Measurements from ENCODE around the gene GPR161.

The GPR161 gene

DNA sequence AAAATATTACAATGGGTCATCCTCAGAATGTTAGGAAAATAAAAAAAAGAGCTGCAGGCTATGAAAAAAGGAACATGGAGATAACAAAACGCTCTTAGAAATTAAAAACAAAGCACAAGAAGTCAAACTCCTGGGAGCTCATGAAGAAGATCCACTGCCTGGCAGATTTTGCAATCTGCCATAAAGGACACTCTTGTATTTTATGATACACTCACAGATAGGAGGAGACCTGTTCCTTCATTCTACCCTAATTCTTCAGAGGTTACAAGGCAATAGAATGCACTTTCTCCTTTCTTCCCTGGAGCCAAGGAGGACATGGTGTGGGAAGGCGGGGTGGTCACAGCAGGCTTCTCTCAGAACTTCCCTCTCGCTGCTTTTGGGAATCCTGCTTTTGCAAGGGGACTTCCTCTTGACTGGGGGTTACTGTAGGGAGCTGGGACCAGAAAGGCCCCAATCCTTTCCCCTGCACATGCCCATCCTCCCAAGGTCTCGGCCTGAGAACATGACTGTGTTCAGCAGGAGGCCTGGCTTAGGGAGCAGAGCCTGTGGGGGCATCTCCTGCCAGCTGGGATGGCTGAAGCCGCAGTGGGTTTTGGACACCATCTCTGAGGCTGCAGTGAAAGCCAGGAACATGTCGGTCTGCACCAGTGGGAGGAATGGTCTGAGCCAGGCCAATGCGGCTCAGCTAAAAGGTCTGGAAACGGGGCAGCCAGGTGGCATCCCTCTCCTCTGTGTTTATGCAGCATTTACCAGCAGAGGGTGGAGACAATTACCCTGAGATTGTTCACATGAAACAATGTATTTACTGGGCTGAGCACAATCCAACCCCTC lies 44.8 kb downstream of the GPR161 start:
- DNase-seq, result no peak
- in situ Hi-C loops (cut with MboI; ENCODE audit: low pct_unique_long_range_greater_than_20kb, low sequenced_read_pairs), result no loop called here

DNA sequence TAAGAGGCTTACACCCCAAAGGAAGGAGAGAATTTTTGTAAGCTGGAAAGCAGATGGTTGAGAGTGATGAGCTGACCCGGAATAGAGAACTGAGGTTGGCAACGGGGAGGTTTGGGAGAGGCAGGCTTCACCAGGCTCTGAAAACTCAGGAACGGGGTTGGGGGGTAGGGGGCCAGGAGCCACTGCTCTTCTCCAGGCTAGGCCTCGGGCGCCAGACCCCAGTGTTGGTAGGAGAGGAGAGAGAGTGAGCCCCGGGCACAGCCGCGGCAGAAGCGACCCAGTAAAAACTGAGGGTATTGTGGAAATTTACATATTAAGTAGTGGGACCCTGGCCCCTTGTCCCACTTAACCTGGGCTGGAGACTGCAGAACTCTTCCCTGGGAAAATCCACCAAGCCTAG lies 45.7 kb downstream of the GPR161 start:
- no peak for DNase-seq
- in situ Hi-C loops (cut with MboI; ENCODE audit: low pct_unique_long_range_greater_than_20kb, low sequenced_read_pairs), result no loop called here

DNA sequence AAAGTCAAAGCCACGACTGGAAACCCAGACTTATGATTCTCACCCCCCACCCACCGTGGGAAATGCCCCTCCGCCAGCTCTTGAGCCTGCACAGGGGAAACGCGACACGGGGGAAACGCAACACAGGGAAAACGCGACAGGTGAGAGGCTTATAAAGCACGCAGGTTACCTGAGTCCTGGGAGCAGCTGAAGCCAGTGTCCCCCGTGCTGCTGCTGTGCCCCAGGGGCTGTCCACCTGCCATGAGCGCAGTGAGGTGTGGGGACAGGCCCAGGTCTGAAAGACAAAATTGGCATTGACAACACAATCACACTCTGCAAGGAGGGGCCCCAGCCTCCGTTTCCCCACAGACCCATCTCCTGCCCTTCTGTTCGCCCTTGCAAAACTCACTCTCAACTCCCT lies 46.3 kb downstream of the GPR161 start:
- in situ Hi-C loops (cut with MboI; ENCODE audit: low pct_unique_long_range_greater_than_20kb, low sequenced_read_pairs), result no loop called here
- DNase-seq, result no peak

DNA sequence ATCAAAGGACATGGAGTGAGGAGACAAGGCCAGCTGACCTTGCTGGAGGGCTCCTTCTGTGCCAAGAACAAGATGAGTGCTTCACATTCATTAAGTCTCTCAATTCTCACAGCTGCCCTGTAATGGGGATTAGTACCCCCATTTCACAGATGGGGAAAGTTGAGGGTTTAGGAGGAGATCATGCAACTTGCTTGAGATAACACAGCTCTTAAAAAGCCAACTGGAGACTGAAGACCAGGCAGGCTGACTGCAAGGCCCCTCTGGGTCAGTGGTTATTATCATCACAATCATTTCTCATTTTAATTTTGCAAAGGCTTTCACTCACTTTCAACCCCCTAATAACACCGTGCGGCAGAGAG lies 46.8 kb downstream of the GPR161 start:
- in situ Hi-C loops (cut with MboI; ENCODE audit: low pct_unique_long_range_greater_than_20kb, low sequenced_read_pairs), result no loop called here

DNA sequence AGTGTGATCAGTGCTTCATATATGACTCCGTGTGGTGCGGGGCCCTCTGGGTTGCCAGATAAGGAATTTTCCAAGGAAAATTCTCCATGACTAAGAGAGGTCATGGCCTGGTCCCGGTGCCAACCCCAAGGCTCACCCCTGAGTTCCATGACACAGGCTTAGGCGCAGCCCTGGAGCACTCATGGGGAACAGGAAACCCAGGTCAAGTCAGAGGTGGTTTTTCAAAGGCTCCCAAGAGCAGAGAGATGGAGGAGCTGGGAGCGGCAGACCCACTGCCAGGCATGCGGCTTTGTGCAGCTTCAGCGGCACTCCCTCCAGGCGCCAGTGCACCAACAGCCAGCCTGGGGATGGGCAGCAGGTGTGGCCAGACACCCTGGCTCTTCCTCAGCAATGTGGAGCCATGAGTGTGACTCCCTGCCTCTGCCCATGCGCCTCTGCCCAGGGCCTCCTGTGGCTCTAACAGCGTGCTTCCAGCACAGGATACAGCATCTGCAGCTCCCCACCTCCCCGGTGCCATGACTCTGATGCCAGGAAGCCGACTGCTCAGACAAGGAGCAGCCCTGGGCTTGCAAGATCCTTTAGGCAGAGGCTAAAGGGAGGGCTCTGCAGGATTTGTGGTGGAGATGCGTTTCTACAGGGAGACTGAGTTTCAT lies 47.3 kb downstream of the GPR161 start:
- no peak for DNase-seq
- in situ Hi-C loops (cut with MboI; ENCODE audit: low pct_unique_long_range_greater_than_20kb, low sequenced_read_pairs), result no loop called here

More for the DNA sequence above, 46.8 kb downstream of the GPR161 start:
- DNase-seq, result no peak

DNA sequence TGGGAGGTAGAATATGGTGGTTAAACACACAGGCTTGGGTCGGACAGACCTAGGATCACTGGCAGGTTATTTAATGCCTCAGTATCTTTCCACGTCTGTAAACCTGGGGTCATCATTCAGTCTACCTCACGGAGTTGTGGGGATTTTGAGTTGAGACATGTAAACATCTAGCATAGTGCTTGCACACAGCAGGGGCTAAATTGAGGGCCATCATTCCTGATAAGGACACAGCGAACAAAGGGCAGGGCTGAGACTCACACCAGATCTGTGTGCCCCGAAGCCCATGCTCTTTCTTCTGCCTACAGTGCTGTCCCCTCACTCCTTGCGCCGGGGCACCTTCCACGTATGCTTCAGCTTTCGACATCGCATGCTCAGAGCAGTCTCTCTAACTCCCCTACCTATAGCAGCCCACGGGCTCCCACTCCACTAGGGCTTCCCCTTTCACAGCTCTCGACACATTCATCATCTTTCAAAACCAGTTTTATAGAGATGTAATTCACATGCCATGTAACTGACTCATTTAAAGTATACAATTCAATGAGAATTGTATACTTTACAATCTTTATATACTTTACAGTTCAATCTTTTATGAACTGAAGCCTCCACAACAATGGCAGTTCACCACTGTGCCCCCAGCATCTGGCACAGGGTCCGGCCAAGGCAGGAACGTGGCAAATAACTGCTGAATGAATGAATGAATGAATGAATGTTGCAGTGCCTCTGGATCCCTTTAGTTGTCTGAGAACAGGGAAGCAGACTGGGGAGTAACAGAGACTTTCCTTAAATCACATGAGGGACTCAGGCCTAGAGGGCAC lies 48.0 kb downstream of the GPR161 start:
- in situ Hi-C loops (cut with MboI; ENCODE audit: low pct_unique_long_range_greater_than_20kb, low sequenced_read_pairs), result no loop called here

DNA sequence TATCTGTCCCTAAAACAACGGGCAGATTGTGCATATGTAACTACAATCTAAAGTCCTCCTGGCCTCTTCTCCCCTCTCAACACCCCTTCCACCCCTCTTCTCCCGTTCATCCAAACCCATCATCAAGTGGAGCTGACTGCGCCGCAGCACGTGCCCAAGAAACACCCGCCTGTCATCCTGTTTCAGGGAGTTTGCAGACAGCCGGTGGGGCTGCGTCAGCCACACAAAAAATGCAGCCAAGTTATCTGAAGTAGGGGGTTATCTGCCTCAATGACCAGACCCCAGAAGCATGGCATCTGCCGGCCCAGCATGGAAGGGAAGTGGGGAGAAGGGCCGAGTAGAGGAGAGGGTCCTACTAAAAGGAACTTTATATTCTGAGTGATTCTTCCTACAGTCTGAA lies 49.0 kb downstream of the GPR161 start:
- in situ Hi-C loops (cut with MboI; ENCODE audit: low pct_unique_long_range_greater_than_20kb, low sequenced_read_pairs), result no loop called here
- DNase-seq, result no peak

More for the DNA sequence above, 48.0 kb downstream of the GPR161 start:
- no peak for DNase-seq

DNA sequence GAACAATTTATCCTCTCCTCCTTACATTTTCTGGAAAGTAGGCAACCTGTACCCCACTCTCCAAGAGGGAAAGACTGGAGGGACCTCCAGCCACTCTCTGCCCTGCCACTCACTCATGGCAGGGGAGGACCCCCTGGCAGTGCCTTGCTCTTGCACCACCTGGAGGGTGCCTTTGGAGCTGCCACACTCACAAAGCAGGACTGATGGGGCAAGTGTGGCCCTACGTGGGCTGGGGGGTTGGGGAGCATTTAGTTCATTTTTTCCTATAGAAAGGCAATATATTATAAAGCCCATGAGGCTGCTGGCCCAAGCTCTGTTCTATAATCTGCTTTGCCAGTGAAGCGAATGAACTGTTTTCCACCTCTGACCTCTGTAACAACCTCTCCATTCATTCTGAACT lies 50.3 kb downstream of the GPR161 start:
- no peak for DNase-seq
- in situ Hi-C loops (cut with MboI; ENCODE audit: low pct_unique_long_range_greater_than_20kb, low sequenced_read_pairs), result no loop called here

DNA sequence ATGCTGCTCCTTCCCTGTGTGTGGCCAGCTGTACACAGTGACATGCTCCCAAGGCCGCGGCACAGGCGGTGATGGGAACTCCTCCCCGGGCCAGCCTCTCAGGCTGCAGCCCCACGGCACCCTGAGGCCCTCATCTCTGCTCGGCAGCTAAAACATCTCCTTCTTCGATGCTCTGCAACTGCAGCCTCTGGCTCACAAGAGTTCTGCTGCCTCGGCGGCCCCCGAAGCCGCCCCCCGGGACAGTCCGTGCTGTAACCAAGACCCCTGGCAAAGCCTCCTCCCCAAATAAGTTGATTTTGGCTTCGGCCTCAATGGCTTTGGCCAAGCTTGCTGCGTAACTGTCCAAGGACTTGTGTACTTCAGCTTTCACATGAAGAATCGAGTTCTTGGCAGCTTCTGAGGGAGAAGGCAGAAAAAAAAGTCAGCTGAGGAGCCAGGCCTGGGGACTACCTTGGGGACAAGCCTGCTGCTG lies 51.3 kb downstream of the GPR161 start:
- in situ Hi-C loops (cut with MboI; ENCODE audit: low pct_unique_long_range_greater_than_20kb, low sequenced_read_pairs), result no loop called here
- DNase-seq, result no peak

DNA sequence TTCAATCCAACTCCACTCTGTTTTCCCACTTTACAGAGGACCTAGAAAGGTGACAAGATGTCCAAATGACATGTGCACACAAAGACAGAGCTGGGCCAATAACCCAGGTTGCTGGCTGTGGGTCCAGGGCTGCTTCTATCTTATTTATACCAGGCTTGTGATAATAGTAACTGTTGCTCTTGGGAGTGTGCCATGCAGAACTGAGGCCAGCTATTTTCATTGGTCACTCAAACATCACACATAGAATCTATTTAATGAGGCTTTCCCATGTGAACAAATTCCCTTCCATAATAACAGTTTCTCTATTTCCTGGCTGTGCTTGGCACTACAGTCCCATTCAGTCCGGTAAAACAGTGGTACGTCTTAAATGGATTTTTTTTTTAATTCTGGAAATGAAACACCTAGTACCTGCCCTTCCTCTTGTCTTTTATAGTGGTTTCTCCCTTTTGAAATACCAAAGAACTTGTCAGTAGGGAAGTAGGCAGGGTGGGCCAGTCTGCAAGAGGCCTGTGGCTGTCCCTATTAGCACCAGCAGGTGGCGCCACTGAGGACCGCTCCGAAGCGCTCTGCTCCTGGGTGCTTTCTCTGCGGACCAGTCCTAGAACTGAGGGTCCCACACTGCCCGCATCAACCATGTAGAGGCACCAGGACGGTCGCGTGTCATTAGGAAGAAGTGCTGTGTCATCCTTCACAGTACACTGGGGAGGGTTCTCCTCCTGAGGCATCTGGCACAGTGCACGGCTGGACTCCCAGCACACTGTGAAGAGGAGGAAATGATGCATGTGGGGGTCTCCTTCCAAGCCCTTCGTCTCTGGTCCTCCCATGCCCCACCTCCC lies 52.1 kb downstream of the GPR161 start:
- DNase-seq, result peak; percentile 78
- in situ Hi-C loops (cut with MboI; ENCODE audit: low pct_unique_long_range_greater_than_20kb, low sequenced_read_pairs), result no loop called here

DNA sequence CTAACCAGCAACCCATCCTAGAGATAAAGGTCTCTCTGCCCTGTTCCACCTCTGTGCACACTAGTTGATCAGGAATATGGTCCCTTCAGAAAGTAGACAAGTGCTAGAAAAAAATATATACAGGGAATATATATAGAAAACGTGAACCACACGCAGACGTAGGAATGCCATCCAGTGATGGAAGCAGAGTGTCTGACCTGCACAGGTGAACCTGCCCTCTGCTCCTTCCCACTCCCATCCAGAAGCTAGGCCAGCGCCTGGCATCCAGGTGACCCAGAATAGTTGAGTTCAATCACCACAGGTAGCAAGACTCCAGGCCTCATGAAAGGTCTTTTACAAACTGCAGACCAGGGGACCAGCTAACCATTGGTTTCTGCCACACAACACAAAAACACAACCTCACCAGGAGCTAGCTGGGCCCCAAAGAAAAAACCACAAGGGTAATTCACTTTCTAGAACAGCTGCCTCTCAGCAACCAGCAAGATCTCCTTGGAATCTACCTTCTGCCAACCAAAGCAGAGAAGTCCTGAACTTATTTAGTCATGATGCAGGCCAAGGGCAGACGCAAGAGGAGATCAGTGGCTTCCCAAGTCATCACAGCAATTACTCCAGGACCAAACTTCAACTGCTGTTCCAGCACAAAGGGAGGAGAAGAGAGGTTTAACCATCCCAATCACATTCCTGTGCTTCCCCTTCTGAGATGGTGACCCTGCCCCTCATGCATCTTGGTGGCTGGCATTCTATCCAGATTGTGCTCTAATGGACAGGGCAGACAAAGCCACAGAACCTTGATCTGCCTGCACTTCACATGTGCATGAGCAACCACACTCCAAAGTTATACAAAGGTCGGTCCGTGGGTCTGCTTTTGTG lies 53.0 kb downstream of the GPR161 start:
- in situ Hi-C loops (cut with MboI; ENCODE audit: low pct_unique_long_range_greater_than_20kb, low sequenced_read_pairs), result no loop called here
- DNase-seq, result no peak

DNA sequence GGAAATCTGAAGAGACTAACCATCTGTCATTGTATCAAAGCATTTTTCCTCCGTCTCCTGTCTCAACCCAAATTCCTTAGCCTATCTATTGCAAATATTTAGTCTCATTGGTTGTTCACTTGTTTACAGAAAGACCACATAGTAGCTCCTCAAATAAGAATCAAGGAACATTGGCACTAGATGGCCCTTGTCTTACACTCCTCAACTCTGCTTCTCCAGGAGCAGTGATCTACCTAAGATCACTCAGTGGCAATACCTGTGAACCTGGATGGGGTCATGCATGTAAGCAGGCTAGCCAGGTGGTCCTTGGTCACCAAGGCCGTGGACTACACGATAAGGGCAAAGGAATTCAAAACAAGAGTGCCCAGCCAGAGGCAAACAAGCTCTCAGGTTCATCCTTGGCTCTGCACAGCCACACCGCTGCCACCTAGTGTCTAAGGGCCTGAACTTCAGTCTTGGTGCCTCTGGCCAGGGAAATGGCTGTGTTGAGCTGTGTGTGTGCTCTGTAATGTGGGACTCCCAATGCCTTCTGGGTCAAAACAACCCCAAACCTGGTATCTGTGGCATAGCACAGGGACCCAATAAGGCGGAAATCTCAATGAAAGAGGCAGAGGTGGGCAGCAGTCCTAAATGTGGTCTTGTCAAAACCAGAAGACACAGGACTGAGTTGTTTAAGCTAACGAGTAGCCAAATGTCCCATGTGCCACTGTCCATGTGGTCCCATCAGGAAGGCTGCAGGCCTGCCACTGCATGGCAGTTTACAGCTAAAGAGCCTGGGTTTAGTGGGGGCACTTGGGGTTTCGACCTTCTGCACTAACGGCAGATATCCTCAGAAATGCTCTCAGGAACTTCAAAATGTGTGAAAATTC lies 54.5 kb downstream of the GPR161 start:
- DNase-seq, result peak; percentile 80
- in situ Hi-C loops (cut with MboI; ENCODE audit: low pct_unique_long_range_greater_than_20kb, low sequenced_read_pairs), result no loop called here

DNA sequence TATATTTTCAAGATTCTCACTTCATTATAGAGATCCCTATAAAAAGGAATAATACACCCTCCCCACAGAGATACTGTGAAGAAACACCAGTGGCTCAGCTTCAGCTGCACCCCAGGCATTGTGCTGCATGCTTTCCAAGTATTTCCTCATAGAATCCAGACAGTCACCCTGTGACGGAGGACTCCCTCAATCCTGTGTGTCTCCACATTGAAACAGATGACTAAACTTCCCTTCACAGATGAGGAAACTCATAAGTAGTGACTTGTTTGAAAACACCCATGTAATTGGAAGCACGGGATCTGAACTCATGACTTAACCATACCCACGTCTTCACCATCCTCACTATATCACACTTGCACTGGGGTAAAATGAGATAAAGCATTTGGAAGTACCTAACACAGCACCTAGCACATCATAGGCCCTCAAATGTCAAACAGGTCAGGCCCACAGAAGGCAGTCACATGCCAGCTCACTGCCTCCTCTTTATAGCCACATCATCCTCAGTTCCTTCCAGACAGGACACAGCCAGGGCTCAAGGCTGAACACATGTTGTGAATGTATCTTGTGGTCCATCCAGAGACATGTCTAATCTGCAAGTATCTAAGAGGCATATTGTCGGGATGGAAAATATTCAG lies 55.2 kb downstream of the GPR161 start:
- in situ Hi-C loops (cut with MboI; ENCODE audit: low pct_unique_long_range_greater_than_20kb, low sequenced_read_pairs), result no loop called here
- DNase-seq, result no peak

DNA sequence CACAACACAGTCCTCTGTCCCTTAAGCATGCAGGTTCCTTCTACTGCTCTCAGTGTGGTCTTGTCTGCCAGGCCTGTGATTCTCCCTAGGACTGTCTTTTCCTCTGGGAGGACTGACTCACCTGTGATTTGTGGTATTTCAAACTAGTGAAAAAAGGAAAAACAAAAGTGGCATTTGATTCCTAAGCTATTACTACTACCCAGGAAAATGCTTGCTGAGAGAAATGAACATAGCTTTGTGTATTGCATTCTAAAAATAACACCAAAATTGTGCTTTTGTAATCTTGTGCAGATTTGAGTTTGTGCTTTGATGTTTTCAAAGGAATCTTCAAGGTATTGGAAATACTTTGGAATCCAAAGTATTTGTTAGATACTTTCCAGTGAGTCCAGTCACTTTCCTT lies 57.0 kb downstream of the GPR161 start:
- in situ Hi-C loops (cut with MboI; ENCODE audit: low pct_unique_long_range_greater_than_20kb, low sequenced_read_pairs), result no loop called here
- DNase-seq, result no peak

DNA sequence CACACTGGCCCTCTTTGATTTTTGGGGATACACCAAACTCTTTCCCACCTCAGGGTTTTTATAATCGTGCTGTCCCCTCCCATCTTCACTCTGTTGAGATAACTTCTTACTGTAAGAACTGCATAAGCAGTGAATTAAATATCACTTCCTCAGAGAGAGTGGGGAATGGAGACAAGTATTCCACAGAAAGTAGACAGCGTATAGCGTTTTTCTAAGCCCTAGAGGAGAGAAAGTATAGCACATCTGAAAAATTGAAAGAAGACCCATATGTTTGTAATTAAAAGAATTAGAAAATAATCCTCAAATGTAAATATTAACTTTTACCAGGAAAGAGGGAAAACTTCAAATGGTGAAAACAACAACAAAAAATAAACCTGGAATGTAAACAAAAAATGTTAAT lies 67.3 kb downstream of the GPR161 start:
- in situ Hi-C loops (cut with MboI; ENCODE audit: low pct_unique_long_range_greater_than_20kb, low sequenced_read_pairs), result no loop called here

DNA sequence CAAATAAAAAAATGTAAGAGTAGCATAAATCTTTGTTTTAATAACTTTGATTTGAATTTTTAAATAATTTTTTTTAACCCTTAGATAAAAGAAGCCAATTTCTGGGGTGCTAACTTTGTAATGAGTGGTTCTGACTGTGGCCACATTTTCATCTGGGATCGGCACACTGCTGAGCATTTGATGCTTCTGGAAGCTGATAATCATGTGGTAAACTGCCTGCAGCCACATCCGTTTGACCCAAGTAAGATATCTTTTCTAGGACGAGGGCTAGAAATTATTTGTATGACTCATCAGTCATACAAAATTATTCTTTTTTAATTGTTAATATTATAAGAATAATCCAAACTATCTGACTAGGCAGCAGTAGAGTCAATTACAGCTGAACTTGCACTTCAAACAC lies 71.2 kb downstream of the GPR161 start:
- in situ Hi-C loops (cut with MboI; ENCODE audit: low pct_unique_long_range_greater_than_20kb, low sequenced_read_pairs), result no loop called here
- no peak for DNase-seq

More for the DNA sequence above, 67.3 kb downstream of the GPR161 start:
- no peak for DNase-seq

DNA sequence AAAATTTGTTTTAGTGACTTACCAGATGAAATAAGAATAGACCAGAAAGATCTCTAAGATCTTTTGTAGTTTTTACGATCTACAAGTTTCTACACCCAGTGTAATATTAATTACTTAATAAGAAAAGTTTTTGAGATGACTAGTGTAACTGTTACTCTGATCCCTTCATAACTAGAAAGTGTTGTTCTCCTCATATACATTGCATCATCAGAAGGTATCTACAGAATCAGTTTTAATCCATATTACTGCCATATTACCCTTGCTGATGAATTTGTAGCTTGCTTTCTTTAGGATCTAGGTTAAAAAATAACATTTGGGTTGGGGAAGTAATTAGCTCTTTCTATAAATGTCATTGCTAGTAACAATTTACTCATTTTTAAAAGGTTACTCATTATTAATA lies 72.5 kb downstream of the GPR161 start:
- no peak for DNase-seq
- in situ Hi-C loops (cut with MboI; ENCODE audit: low pct_unique_long_range_greater_than_20kb, low sequenced_read_pairs), result no loop called here
